M059J (cell line): ENCODE data around the gene E2F8. TPM values are rescaled to one million over a fixed set of nuclear protein-coding genes. Genes with fewer than 3 reads are reported as not detected.
A peak's percentile ranks its signal among the peaks of the same experiment; 100 is the strongest.

Experiments
- DNase-seq: peaks from one replicate; pipeline ENCODE4 v3.0.0-alpha.2; 2012; ENCODE audit warnings: low read depth
- total RNA-seq: library from RNA; depleted of rRNA; stranded (reverse); fragments of >200 nt; shearing (Covaris generic); gene quantifications from 2 replicates; pipeline ENCODE4 v1.2.3, GENCODE V29; 2014

Gene E2F8
- total RNA-seq, 1 experiment from 2014 or later, result 8.5 TPM

DNA sequence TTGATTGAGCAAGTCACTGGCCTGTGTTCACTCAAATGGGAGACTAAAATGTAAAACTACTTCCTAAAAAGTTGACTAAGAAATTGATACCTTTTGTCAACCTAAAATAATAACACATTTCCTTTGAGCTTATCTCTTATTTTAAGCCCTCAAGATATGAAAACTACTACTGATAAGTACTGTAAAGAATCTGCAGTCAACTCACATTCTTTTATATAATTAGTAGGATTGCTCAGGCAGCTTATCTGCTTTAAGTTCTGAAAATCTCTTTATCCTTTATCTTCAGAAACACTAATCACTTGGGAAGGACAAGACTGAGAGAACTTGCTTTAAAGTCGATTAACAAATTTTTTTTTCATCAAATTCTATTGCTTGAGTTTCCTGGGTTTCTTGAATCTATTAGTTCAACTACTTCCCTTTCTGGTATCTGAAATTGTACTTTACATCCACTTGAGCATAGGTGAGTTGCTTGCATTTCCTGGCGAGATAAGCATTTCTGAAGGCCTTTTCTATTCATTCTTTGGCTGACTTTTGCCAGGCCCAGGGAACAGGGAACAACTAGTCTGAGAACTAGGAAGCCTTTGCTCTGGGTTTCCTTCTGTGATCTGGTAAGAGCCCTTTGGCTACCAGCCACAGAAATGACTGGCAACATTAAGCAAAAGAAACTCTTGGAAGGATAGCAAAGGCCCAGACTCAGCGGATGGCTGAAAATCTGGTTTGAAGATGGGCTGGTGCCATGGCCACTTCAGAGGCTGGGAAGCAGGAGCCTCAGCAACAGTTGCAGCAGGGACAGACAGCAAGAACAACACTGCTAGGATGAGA is 19.6 kb downstream of the E2F8 start:
- no peak for DNase-seq

DNA sequence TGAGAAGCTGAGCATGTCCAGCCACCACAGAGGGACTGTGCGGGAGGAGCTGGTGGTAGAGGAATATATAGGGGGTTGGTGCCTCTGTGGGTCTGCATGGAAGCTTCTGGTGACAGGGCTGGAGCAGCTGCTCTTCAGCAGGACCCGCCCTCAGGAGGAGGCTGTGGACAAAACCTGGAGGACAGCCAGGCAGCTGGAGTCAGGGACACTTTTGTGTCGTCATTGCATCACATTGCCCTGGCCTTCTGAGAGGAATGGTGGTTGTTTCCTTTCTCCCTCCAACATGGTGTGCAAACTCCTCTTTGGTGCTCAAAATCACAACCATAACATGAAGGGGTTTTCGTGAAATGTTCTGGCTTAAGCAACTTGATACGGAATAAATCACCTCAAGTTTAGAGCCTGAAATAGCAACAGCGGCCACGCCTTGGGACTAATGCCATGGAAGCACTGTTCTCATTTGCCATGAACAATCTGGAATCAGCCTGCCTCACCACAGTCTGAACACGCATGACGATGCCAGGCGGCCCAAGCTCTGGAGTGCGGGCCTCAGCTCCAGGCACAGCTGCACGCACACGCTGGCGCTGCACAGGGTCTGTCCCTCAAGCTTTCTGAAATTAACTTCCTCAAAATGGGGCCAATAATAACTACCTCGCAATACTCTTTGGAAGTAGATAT is 21.8 kb downstream of the E2F8 start:
- peak; percentile 10 for DNase-seq

DNA sequence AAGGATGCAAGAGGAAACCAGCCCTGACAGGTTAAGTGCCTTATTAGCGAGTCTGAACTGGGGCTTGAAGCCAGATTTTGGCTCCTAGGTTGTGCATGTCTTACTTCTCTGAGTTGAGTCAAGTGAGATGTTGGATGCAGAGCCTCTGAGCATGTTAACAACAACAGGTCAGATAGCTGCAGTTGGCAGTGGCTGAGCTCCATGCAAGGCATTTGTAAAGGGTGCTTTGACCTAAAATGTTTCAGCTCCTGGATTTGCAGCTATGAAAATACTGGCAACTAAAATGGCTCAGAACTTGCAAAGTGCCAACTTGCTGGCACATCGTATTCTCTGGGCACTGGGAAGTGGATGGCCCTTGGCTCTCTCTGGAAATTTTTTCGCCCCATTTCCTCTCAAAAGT is 22.5 kb downstream of the E2F8 start:
- no peak for DNase-seq

DNA sequence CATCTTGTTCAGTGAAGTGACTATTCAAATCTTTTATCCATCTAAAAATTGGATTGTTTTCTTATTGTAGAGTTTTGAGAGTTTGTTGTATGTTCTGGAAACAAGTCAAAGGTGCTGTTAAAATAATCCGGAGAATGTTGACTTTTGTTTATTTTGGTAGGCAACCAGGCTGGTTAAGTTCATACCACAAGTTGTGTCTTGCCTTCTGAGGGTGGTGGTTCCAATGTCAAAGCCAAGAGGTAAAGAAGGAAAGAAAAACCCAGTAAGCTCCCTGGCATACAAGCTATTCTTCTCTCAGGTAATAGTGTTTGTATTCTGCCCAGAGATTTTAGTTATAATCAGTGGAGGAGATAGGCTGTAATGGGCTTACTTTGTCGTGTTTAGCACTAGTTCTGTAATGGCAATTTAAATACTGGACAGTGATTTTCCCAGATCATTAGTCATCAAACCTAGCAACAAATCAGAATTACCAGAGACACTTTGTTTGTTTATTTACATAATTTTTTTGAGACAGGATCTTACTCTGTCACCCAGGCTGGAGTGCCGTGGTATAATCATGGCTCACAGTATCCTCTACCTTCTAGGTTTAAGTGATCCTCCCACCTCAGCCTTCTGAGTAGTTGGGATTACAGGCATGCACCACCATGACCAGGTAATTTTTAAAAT is 23.9 kb downstream of the E2F8 start:
- peak; percentile 64 for DNase-seq

DNA sequence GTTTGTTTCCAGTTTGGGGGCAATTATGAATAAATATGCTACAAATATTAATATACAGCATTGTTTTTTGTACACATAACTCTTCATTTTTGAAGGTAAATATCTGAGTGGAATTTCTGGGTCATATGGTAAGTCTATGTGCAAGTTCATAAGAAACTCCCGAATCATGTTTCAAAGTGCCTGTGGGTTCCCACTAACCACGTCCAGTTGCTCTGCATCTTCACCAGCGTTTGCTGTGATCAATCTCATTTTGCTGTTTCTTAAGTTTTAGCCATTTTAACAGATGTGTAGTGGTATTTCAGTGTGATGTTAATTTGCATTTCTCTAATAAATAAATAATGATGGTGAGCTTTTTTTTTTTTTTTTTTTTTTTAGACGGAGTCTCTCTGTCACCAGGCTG is 24.7 kb downstream of the E2F8 start:
- DNase-seq, result no peak

DNA sequence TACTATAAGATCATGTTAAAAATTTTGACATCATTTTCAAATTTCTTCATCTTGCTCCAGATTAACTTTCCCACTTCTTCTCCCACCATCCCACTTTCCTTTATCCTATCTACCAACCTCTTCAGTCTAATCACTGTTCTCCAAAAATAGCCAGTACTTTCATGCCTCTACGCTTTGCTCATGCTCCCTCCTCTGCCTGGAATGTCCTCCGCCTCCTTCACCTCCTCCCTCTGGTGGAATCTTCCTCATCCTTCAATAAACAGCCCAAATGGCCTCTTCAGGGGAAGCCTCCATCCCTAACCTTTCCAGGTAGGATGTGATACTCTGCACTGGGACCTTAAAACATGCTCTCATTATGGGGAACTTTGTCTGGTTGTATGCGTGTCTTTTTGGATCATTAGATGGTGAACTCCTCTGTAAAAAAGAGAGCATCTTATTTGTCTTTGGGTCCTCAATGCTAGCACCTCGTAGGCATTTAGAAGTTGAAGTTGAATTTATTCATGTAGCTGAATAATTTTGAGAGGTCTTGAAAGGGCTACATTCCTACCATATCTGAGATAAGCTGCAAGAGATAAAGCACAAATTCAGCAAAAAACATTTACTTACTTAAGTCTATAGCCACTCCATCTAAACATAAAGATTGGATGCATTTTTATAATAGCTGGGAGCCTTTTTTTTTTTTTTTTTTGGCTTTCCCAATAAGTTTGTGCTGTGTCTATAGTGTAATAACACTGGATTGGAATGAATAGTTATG is 31.0 kb downstream of the E2F8 start:
- no peak for DNase-seq

DNA sequence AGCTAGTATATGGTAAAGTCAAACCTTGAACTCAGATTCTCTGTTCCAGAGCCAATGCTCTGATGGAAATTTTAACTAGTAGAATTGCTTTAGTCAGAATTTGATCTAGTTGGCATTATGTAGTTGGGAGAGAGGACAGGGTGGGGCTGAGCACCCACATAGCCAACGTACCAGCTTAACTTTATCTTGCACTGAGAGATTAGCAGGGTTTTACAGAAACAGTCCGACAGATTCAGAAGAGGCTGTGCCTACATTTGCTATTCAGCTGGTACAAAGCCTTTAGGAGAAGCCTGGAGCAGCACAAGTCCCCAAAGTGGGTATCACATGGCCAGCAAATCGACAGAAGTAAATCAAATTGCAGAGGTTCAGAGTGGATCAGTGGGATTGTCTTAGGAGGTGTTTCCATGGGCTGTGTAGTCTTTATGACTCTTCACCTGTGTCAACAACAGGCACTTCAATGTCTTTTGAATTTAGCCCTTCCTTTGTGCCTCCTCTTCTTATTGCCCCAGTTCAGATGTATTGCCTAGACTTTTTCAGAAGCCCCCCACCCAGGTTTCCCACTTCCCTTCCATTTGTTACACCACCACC is 31.7 kb downstream of the E2F8 start:
- no peak for DNase-seq

DNA sequence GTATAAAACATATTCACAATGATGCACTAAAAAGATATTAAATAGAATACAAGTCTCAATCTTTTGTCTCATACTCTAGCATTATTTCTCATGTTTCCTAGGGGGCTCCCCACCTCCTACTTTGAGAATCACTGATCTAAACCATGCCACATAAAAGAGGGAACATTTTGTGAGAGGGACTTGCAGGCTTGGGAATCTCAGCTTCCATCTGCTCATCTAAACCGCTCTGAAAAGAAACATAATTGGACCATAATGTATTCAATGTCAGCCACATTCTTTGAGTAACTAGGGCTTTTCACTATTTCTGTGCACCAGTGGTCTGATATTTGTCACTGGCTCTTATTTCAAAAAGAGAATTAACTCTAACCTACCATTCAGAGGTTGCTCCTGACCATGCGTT is 32.6 kb downstream of the E2F8 start:
- no peak for DNase-seq

DNA sequence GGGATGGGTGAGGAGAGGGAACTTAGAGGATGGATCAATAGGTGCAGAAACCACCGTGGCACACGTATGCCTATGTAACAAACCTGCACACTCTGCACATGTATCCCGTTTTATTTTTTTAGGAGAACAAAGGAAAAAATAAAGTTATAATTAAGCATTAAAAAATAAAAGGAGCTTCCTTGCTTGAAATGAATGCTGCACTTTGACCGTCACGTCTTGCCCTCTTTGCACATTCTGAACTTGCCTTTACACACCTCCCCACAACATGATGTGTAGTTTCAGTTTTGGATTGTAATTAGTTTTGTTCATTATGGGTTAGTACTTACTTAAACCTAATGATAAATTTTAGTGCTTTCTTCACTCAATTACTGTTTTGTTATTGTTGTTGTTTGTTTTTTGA is 35.9 kb downstream of the E2F8 start:
- DNase-seq, result no peak

DNA sequence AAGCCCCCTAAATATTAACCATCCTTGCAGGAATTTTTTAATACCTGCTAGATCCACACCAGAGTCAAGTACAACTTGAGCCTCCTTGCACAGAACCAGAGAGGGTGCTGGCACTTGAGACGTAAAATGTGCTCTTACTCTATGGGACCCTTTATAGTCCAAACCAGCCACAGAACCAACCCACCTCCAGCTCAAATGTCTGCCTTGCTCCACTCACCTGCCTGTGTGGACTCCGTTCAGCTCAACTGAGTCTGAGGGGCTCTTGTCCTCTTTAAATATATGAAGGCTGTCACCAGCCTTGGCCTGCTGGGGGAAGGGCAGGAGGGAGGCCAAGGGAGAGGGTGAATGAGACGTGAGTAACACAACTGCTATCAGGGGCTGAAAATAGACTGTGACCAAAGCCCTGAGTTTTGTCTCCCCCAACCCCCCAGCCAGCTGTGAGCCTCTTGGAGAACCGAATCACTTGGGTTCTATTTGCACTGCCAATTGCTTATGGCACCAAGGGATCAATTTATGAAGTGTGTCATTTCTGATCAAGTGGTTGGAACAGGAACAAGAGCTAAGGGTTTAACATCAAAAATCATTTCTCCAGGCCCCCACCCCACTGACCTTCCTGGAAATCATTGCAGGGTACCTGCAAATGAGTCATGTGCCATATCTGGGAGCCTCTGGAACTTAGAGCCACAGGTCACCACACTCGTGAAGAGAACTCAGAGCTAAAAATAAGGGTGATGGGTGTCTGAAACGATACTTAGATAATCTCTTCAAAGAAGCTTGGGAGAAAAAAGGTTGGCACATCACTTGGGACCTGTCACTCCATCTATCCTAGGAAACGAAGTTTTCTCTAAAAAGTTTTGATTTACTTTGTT is 38.8 kb downstream of the E2F8 start, which contains the start of gene CSRP3:
CSRP3 (minus strand) TSS at position 247 of the 869 bp plus-strand sequence. CDS start 9,535 bp downstream, outside the sequence.
- DNase-seq, result peak; percentile 50

DNA sequence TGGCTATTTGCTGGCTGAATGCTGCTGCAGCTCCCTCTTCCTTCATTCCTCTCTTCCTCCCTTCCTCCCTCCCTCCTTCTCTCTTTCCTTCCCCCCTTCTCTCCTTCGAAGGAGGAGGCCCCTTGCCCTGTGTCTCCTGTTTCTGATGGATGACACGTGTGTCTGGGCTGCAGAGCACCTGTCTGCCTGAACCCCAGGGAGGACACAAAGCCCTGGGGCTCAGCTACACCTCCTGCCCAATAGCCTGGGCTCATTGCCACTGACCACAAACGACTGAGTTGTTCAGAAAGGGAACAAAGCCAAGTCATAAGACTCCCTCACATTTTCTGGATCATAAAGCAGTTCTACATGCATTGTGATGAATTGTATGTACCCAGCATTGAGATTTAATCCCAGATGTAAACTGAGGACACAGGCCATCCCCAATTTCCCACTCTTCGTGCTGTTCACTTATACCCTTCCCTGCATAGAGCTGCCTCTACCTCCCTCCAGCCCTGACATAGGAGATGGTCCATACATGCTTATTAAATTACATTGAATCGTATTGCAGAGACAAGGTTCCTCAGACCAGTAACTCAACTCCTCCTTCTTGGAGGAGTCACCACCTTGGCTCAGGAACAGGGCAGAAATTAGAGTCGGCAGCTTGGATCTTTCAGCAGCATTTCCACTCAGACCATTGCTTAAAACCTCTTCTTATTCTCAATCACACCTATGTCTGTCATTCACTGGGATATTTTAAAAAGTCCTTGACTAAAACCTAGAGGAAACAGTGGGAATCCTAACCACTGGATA is 40.1 kb downstream of the E2F8 start:
- peak; percentile 95 for DNase-seq

DNA sequence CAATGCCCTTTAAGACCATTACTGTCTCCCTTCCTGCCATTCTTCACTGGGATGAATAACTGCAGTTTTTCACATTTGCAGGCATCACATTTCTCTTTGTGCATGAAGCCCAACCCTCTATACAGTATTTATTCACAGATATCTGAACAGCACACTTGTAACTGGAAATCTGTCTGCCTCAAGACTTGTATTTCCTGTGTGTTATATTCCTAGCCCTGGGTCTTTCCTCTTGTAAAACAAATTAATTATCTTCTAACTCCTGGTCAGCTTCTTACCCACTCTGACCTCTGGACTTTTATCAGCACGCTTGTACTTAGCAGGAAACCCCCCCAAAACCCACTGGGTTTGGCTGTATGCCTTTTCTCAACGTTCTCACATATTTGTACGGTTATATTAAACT is 41.0 kb downstream of the E2F8 start:
- peak; percentile 43 for DNase-seq

DNA sequence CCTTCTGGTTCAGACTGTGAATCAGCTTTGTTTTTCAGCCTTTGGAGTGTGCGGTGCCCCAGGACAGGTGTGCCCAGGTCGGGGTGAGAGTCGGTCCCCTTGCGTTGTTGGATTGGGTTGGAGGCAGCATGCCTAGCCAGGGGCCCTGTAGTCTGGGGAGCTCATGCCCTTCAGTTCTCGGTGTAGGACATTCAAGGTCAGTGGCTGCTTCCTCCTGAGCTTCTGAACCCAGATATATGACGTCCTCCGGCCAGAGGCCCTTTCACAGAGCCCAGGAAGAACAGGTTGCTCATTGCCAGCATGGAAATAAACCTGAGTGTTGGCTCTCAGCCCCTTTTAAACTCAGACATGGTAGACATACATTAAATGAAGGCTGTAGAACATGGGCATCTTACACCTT is 41.7 kb downstream of the E2F8 start:
- no peak for DNase-seq

DNA sequence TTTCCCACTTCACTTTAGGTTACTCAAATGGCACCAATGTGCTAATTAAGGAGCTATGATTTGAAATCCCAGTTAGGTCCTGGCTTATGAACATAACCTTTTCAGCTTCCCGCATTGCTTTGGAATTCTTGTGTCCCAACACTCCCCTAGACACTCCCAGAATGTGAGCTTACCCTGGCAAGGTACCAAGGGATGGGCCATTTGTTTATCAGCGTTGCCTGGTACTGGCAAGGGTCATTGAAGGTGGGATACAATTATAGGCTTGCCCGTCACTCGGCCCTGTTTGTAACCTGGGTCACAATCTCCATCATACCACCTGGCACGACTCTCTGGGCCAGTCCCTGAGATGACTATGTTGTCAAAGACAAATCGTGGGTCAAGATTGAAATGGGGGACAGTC is 44.3 kb downstream of the E2F8 start:
- DNase-seq, result no peak

DNA sequence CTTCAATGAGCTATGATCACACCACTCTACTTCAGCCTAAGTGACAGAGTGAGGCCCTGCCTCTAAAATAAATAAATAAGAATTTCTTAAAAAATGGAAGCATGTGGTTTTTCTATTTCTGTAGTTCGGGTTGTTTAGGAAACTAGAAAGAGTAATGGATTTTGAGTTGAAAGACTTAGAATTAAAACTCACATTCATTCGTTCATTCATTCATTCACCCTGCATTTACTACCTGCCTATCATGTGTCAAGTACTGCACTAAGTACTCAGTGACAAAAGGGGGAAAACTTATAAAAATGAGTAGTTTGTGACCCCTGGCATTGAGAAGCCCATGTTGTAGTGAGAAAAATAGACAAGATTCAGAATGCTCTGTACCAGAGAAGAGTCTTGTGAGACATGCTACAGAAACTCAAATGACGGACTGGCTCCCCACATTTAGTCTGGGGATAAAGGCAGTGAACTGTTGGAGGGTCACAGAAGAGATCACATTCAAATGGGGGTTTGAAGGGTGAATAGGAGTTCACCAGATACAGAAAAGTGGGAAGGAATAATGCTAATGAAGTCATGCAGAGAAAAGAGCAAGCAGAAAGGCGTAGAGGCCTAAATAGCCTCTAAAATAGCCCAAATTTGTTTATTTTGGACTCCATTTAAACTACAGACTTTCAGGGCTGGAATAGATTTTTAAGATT is 46.0 kb downstream of the E2F8 start:
- DNase-seq, result no peak

DNA sequence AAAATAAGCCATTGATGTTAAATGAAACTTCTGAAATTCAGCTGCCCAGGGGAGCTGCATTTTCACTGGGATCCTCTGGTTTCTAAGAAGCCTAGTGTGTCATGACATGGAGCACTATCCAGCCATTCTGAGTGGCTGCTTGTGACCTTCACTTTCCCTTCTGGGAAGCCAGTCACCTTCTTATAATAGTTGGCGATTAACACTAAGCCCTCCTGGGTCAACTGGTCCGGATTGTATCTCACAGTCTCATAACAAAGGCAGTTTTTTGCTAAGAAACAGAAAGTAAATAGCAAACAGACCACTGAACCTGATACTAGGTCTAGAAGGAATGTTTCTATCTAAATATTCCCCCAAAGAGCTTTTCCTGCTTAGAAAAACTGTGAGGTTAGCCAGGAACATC is 46.8 kb downstream of the E2F8 start:
- DNase-seq, result peak; percentile 46

DNA sequence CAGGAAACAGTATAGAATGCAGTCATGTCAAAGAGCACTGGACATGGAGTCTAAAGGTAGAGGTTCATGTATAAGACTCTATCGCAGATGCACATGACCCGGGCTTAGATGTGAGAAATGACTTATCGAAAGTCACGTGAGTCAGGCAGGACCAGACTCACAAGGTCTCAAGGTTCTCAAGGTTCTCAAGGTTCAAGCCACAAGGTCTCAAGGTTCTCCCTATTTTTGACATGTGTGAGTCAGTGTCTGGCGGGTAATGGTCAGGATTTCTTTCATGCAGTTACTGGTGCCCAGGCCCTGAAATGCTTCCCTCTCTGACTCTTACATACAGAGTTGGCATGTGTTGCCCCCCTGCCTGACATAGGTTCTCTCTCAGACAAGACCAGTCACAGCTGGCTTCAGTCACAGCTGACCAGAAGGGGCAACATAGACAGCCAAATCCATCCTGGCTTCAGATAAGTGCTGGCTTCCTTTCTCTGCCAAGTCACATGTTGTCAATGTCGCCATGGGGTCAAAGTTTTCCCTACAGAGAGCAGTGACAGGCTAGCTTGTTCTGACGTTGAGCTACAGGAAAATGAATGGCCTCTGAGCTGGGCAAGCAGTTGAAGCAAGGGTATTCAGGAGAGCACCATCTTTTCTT is 49.1 kb downstream of the E2F8 start:
- DNase-seq, result no peak

DNA sequence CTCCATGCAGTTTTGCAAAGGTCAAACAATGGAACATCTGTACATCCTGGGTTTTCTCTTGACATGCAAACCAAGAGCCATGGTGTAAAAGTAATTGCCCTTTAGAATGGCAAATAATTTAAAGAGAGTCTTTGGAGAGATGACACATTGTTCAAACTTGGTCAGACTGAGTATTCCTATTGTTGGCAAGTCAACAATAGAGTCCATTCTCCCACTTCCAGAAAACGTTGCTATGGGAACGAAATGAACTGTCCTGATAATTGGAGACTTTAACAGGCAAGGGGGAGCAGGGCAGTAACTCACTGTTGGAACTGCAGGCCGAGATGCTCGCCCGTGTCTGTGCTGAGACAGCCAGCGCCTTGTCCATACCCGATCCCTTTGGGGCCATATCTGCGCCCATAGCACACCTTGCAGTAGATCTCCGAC is 52.9 kb downstream of the E2F8 start:
- peak; percentile 9 for DNase-seq
